HCT116 (cell line): ENCODE measurements around the gene FMO5. TPM values are rescaled to one million over a fixed set of nuclear protein-coding genes. Genes with fewer than 3 reads are reported as not detected.
A peak's percentile ranks its signal among the peaks of the same experiment; 100 is the strongest.

Experiments used
- ATAC-seq: fragments of 200-7000 bp; cut with Tn5 transposase; 2 replicates; pipeline ENCODE4 v1.9.1; 2020; ENCODE audit warnings: mild to moderate bottlenecking, moderate library complexity
- BruUV-seq: library from RNA; stranded (reverse); fragments of 400-500 nt; replicated peaks from 2 replicates; lab custom pipeline; 2021; lab: Mats Ljungman, UMichigan
- CTCF ChIA-PET: fragments of 300-600 bp; sonication (Branson Sonifier 250); formaldehyde crosslinking; loops from one replicate; lab custom pipeline; 2021; ENCODE audit warnings: antibody characterized with exemption; lab: Charles Lee
- POLR2A ChIA-PET: fragments of 300-600, 350-600 bp; sonication (Branson Sonifier 250); formaldehyde crosslinking; loops from one replicate; lab custom pipeline; 2021; ENCODE audit warnings: antibody characterized with exemption; lab: Charles Lee
- RAD21 ChIA-PET, 2 experiments: fragments of 300-600 bp; sonication (Branson Sonifier 250); formaldehyde crosslinking; loops; one replicate each; lab custom pipeline; 2023; ENCODE audit warnings: low total read pairs in 2 of 2; ENCODE audit not compliant: uncharacterized antibody in 2 of 2, unreplicated experiment in 2 of 2, low non-redundant PET in 1 of 2; lab: Charles Lee
- DNase-seq: peaks from one replicate; pipeline ENCODE4 v3.0.0-alpha.2; 2010; ENCODE audit warnings: low read depth, low spot score
- H2AFZ ChIP-seq: fragments of 200-600 bp; shearing (Covaris generic), sonication (generic); 2 replicates; pipeline ENCODE4 v1.6.1; 2017; ENCODE audit warnings: low read depth, mixed run types, mixed read lengths, antibody characterized with exemption, low read length; ENCODE audit not compliant: poor library complexity, severe bottlenecking
- H3K27ac ChIP-seq: 2 replicates; pipeline ENCODE4 v1.5.1; 2012; ENCODE audit warnings: low read depth, low read length
- H3K27me3 ChIP-seq: fragments of 200-600 bp; sonication (generic); 2 replicates; pipeline ENCODE4 v1.6.1; 2016; ENCODE audit warnings: mixed run types, low read length, mixed read lengths; ENCODE audit not compliant: insufficient read depth
- H3K36me3 ChIP-seq, 2 experiments: fragments of 200-500 bp in 1 of 2; fragments of 200-600 bp in 1 of 2; sonication (Bioruptor generic) in 1 of 2; sonication (generic) in 1 of 2; 2 replicates each; pipeline versions ENCODE4 v1.5.1 to v1.6.1; 2014 to 2016; ENCODE audit warnings: low read length in 2 of 2, inconsistent platforms in 1 of 2, mixed read lengths in 1 of 2, mixed run types in 1 of 2; ENCODE audit not compliant: insufficient read depth in 2 of 2, control insufficient read depth in 1 of 2
- H3K4me1 ChIP-seq, 2 experiments: fragments of 200-600 bp in 1 of 2; sonication (generic) in 1 of 2; 2 replicates each; pipeline versions ENCODE4 v1.5.1 to v1.6.1; 2012 to 2017; ENCODE audit warnings: low read length in 2 of 2, inconsistent platforms in 1 of 2, mild to moderate bottlenecking in 1 of 2, mixed read lengths in 1 of 2, mixed run types in 1 of 2, moderate library complexity in 1 of 2; ENCODE audit not compliant: insufficient read depth in 2 of 2, control insufficient read depth in 1 of 2
- H3K4me2 ChIP-seq: fragments of 200-600 bp; sonication (generic); 2 replicates; pipeline ENCODE4 v1.6.1; 2017; ENCODE audit warnings: mixed run types, low read length, mixed read lengths
- H3K4me3 ChIP-seq, 2 experiments: fragments of 200-600 bp in 1 of 2; sonication (generic) in 1 of 2; replicated peaks in 1 of 2; 2 replicates each; pipeline ENCODE4 v1.5.1; 2011 to 2016; ENCODE audit warnings: low read length in 2 of 2, control low read depth in 1 of 2, low read depth in 1 of 2, mild to moderate bottlenecking in 1 of 2, mixed read lengths in 1 of 2, mixed run types in 1 of 2
- H3K79me2 ChIP-seq: fragments of 200-600 bp; sonication (generic); 2 replicates; pipeline ENCODE4 v1.6.1; 2017; ENCODE audit warnings: mild to moderate bottlenecking, mixed run types, low read length, moderate library complexity, mixed read lengths; ENCODE audit not compliant: insufficient read depth
- H3K9ac ChIP-seq: fragments of 200-600 bp; sonication (generic); 2 replicates; pipeline ENCODE4 v1.6.1; 2016; ENCODE audit warnings: low read length, mixed read lengths
- H3K9me2 ChIP-seq: fragments of 200-600 bp; sonication (generic), shearing (Covaris generic); 2 replicates; pipeline ENCODE4 v1.6.1; 2017; ENCODE audit warnings: mixed run types, mild to moderate bottlenecking, moderate library complexity; ENCODE audit not compliant: insufficient read depth
- H3K9me3 ChIP-seq, 2 experiments: fragments of 200-500 bp in 1 of 2; fragments of 200-600 bp in 1 of 2; sonication (Bioruptor generic) in 1 of 2; sonication (generic) in 1 of 2; 2 replicates each; pipeline ENCODE4 v1.6.1; 2014 to 2017; ENCODE audit warnings: low read length in 2 of 2, mixed read lengths in 2 of 2, inconsistent platforms in 1 of 2, low read depth in 1 of 2, mild to moderate bottlenecking in 1 of 2, mixed run types in 1 of 2, moderate library complexity in 1 of 2; ENCODE audit not compliant: control insufficient read depth in 1 of 2, insufficient read depth in 1 of 2
- H4K20me1 ChIP-seq: fragments of 200-600 bp; sonication (generic), shearing (Covaris generic); 2 replicates; pipeline ENCODE4 v1.6.1; 2017; ENCODE audit warnings: mixed run types, mild to moderate bottlenecking, moderate library complexity; ENCODE audit not compliant: insufficient read depth
- CEBPB ChIP-seq: IDR thresholded peaks from 2 replicates; pipeline ENCODE4 v1.6.1; 2012; ENCODE audit warnings: low read depth
- EGR1 ChIP-seq: IDR thresholded peaks from 2 replicates; pipeline ENCODE4 v1.6.1; 2012; ENCODE audit warnings: low read depth
- ELF1 ChIP-seq: IDR thresholded peaks from 2 replicates; pipeline ENCODE4 v1.6.1; 2012; ENCODE audit warnings: low read depth, borderline replicate concordance
- EZH2 ChIP-seq: fragments of 200-600 bp; sonication (generic); IDR thresholded peaks from 2 replicates; pipeline ENCODE4 v1.6.1; 2017; ENCODE audit warnings: antibody characterized with exemption, mixed run types
- FOSL1 ChIP-seq: IDR thresholded peaks from 2 replicates; pipeline ENCODE4 v1.6.1; 2012; ENCODE audit warnings: low read depth
- POLR2A ChIP-seq: IDR thresholded peaks from 2 replicates; pipeline ENCODE4 v1.7.0; 2011; ENCODE audit warnings: borderline replicate concordance; ENCODE audit not compliant: insufficient read depth, insufficient read length; ENCODE audit errors: extremely low read depth
- POLR2AphosphoS5 ChIP-seq: IDR thresholded peaks from 2 replicates; pipeline ENCODE4 v1.6.1; 2011; ENCODE audit warnings: mild to moderate bottlenecking, low read depth, low read length, moderate library complexity
- RAD21 ChIP-seq: IDR thresholded peaks from 2 replicates; pipeline ENCODE4 v1.6.1; 2012; ENCODE audit warnings: low read depth, mild to moderate bottlenecking
- SP1 ChIP-seq: IDR thresholded peaks from 2 replicates; pipeline ENCODE4 v1.6.1; 2012; ENCODE audit warnings: low read depth
- SRF ChIP-seq: IDR thresholded peaks from 2 replicates; pipeline ENCODE4 v1.6.1; 2012; ENCODE audit warnings: low read depth
- TCF7L2 ChIP-seq: IDR thresholded peaks from 2 replicates; pipeline ENCODE4 v1.7.0; 2011; ENCODE audit warnings: borderline replicate concordance, inconsistent platforms; ENCODE audit not compliant: insufficient read depth, insufficient read length; ENCODE audit errors: extremely low read depth
- ZFX ChIP-seq: fragments of 450-650 bp; IDR thresholded peaks from 2 replicates; pipeline ENCODE4 v1.6.1; 2017
- ZNF274 ChIP-seq: fragments of 200-500 bp; sonication (Bioruptor generic); IDR thresholded peaks from 2 replicates; pipeline ENCODE4 v1.6.1; 2014; ENCODE audit warnings: mild to moderate bottlenecking, low read depth, low read length, inconsistent platforms
- intact Hi-C: fragments of 100-400 bp; cut with micrococcal nuclease; formaldehyde crosslinking; loops from 2 replicates; pipeline ENCODE4 v1.10.0; 2022
- total RNA-seq: library from RNA; stranded (reverse); gene quantifications from one replicate; pipeline ENCODE4 v1.2.1, GENCODE V29; 2021; ENCODE audit not compliant: unreplicated experiment
- TF ChIP-seq, protein P1 (sequence below): IDR thresholded peaks from 2 replicates; pipeline ENCODE4 v1.6.1; 2012
- TF ChIP-seq, protein P2 (sequence below): IDR thresholded peaks from 2 replicates; pipeline ENCODE4 v1.6.1; 2011; ENCODE audit warnings: mild to moderate bottlenecking, low read length, moderate library complexity; ENCODE audit not compliant: insufficient replicate concordance; ENCODE audit errors: extremely low read depth
- TF ChIP-seq, protein P3 (sequence below): IDR thresholded peaks from 2 replicates; pipeline ENCODE4 v1.6.1; 2012; ENCODE audit warnings: low read depth
- TF ChIP-seq, protein P4 (sequence below): IDR thresholded peaks from 2 replicates; pipeline ENCODE4 v1.6.1; 2012

Gene FMO5
- total RNA-seq, 1 experiment from 2014 or later: 0.27 TPM

DNA sequence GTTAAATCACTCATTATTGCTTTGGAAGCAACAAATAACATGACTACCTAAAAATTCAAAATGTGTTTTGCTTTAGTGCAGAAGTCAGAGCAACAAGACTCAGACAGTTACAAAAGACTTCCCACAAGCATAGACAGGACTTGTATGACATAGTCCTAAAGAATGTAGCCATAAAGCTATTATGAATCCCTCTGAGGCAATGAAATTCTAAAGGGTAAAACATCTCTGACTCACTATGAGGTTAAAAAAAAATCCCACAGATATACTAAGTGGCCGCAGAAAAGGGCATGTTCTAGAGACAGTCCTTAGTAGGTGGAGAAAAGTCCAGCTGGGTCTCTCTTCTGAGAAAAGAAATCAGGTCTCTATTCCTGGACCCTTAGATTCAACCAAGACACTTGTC lies 57.8 kb downstream of the FMO5 start (continued):
- TF ChIP-seq SP1 (peak; percentile 70), CEBPB (peak; percentile 80)
- TF ChIP-seq, all 23 proteins: peak for 9

DNA sequence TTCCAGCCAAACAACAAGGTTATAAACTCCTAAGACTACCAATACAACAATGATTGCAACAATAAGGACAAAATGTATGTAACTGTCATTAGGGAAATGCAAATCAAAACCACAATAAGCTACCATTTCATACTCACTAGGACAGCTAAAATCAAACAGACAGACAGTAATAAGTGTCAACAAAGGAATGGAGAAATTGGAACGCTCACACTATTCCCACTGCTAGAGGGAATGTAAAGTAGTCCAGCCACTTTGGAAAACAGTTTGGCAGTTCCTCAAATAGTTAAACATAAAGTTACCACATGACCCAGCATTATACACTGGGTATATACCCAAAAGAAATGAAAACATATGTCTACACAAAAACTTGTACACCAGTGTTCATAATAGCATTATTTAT lies 62.1 kb downstream of the FMO5 start:
- Histone ChIP-seq H3K9ac (no peak overlapping the region), H3K4me2 (peak overlapping the region; percentile 63; the same call in 1 of the 2 replicates), H3K27ac (no peak overlapping the region), H3K4me1 (peaks cover 17 to 39% of the 10 kb centered on the region in 2 experiments), H3K36me3 (peaks cover 16 to 25% of the 10 kb centered on the region in 2 experiments), H3K9me2 (no peaks in the 10 kb centered on the region), H3K9me3 (no peaks in the 10 kb centered on the region), H2AFZ (no peak overlapping the region), H3K4me3 (no peak overlapping the region), H3K79me2 (peaks cover 14% of the 10 kb centered on the region; the same call in 1 of the 2 replicates), H3K27me3 (no peaks in the 10 kb centered on the region), H4K20me1 (peaks cover 2% of the 10 kb centered on the region; the same call in 1 of the 2 replicates)
- ChIA-PET POLR2A (no interaction called here), CTCF (interaction anchor here (1.1 kb wide), 1 partner anchor 79 kb away, joined by 3 read pairs; the partner anchor contains the start of gene CHD1L), RAD21 (no interaction called here)
- BruUV-seq: no TSS peak
- intact Hi-C loops: no loop called here
- ATAC-seq: no peak
- TF ChIP-seq ZNF274 (no peak), SRF (no peak), POLR2AphosphoS5 (no peak), RAD21 (no peak), TCF7L2 (no peak), FOSL1 (no peak), CEBPB (no peak), POLR2A (no peak), ELF1 (no peak), EGR1 (no peak), EZH2 (no peak), SP1 (no peak), ZFX (no peak)
- TF ChIP-seq, protein P1, sequence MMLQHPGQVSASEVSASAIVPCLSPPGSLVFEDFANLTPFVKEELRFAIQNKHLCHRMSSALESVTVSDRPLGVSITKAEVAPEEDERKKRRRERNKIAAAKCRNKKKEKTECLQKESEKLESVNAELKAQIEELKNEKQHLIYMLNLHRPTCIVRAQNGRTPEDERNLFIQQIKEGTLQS: no peak
- TF ChIP-seq, protein P2, sequence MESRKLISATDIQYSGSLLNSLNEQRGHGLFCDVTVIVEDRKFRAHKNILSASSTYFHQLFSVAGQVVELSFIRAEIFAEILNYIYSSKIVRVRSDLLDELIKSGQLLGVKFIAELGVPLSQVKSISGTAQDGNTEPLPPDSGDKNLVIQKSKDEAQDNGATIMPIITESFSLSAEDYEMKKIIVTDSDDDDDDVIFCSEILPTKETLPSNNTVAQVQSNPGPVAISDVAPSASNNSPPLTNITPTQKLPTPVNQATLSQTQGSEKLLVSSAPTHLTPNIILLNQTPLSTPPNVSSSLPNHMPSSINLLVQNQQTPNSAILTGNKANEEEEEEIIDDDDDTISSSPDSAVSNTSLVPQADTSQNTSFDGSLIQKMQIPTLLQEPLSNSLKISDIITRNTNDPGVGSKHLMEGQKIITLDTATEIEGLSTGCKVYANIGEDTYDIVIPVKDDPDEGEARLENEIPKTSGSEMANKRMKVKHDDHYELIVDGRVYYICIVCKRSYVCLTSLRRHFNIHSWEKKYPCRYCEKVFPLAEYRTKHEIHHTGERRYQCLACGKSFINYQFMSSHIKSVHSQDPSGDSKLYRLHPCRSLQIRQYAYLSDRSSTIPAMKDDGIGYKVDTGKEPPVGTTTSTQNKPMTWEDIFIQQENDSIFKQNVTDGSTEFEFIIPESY: no peak
- TF ChIP-seq, protein P3, sequence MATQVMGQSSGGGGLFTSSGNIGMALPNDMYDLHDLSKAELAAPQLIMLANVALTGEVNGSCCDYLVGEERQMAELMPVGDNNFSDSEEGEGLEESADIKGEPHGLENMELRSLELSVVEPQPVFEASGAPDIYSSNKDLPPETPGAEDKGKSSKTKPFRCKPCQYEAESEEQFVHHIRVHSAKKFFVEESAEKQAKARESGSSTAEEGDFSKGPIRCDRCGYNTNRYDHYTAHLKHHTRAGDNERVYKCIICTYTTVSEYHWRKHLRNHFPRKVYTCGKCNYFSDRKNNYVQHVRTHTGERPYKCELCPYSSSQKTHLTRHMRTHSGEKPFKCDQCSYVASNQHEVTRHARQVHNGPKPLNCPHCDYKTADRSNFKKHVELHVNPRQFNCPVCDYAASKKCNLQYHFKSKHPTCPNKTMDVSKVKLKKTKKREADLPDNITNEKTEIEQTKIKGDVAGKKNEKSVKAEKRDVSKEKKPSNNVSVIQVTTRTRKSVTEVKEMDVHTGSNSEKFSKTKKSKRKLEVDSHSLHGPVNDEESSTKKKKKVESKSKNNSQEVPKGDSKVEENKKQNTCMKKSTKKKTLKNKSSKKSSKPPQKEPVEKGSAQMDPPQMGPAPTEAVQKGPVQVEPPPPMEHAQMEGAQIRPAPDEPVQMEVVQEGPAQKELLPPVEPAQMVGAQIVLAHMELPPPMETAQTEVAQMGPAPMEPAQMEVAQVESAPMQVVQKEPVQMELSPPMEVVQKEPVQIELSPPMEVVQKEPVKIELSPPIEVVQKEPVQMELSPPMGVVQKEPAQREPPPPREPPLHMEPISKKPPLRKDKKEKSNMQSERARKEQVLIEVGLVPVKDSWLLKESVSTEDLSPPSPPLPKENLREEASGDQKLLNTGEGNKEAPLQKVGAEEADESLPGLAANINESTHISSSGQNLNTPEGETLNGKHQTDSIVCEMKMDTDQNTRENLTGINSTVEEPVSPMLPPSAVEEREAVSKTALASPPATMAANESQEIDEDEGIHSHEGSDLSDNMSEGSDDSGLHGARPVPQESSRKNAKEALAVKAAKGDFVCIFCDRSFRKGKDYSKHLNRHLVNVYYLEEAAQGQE: no peak
- TF ChIP-seq, protein P4, sequence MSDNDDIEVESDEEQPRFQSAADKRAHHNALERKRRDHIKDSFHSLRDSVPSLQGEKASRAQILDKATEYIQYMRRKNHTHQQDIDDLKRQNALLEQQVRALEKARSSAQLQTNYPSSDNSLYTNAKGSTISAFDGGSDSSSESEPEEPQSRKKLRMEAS: no peak
- no peak for DNase-seq
